ENCODE data around the gene PTPN3.

DNA sequence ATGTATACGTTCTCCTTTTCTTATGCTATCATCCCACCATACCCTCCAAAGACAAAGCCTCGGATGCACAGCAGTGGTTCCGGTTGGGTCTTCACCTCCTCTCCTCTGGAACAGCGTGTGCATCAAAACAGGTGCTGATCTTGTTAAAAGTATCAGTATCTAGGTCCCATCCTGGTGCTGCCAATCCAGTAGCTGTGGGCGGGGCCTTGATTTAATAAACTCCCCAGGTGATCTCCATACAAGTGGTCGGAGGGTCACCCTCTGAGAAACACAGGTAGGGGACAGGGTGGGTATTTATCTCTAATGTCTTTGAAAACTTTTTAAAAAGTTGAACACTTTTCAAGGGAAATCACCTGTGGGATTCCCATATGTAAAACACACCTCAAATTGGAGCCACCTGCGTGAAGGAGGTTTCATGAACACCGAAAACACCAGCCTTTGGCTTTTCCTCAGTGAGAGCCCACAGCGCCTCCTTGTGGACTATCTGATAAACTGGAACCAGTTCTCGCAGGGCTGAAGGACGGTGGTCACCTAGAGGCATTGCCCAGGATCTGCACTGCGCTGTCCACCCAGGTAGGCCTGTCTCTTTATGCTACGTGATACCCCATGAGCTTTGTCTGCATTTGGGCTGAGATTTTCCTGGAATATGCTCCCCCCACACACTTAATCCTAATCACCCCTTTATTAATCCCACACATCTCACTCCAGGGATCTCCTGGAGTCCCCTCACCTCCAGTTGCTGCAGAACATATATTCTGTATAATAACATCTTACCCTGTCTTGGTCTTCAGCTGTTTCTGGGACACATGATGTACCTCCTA is 96.7 kb downstream of the PTPN3 start:
- TF ChIP-seq, protein P1, sequence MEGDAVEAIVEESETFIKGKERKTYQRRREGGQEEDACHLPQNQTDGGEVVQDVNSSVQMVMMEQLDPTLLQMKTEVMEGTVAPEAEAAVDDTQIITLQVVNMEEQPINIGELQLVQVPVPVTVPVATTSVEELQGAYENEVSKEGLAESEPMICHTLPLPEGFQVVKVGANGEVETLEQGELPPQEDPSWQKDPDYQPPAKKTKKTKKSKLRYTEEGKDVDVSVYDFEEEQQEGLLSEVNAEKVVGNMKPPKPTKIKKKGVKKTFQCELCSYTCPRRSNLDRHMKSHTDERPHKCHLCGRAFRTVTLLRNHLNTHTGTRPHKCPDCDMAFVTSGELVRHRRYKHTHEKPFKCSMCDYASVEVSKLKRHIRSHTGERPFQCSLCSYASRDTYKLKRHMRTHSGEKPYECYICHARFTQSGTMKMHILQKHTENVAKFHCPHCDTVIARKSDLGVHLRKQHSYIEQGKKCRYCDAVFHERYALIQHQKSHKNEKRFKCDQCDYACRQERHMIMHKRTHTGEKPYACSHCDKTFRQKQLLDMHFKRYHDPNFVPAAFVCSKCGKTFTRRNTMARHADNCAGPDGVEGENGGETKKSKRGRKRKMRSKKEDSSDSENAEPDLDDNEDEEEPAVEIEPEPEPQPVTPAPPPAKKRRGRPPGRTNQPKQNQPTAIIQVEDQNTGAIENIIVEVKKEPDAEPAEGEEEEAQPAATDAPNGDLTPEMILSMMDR (optimal IDR thresholded peaks at IDR 0.05 in 1 of 3, IDR thresholded peaks at IDR 0.05 in 1 of 3, conservative IDR thresholded peaks at IDR 0.05 in 1 of 3; ENCODE audit: extremely low read depth in 1 of 3, insufficient read depth in 2 of 3, low read length in 3 of 3) = peak; percentile 81 to 93 (median 83)
- TF ChIP-seq EZH2 (IDR thresholded peaks at IDR 0.05; ENCODE audit: low read length) = no peak
